GM21381 (cell line): ENCODE data around the gene CD79A.
"Not testable (repeated sequence)": the region's sequence is repeated elsewhere in the genome, so short reads cannot be mapped to it uniquely, and the experiment has no call there.

ENCODE experiments used
- ATAC-seq: cut with Tn5 transposase; IDR thresholded peaks from one replicate; pipeline ENCODE4 v1.9.1; 2021; ENCODE audit warnings: mild to moderate bottlenecking, moderate library complexity; ENCODE audit not compliant: unreplicated experiment

The CD79A gene

GRCh38 chr19:41904118-41904870, 27.2 kb downstream of the CD79A start:
- ATAC-seq: no peak

- ATAC-seq: no peak
Observed at GRCh38 chr19:41905273-41906002, 28.4 kb downstream of the CD79A start.

- no peak for ATAC-seq
Observed at GRCh38 chr19:41906271-41906670, 29.2 kb downstream of the CD79A start.

- ATAC-seq: no peak
Observed at GRCh38 chr19:41906916-41907680, 30.0 kb downstream of the CD79A start.

- ATAC-seq: no peak
Observed at GRCh38 chr19:41907994-41908615, 31.0 kb downstream of the CD79A start.

- ATAC-seq: no peak
Observed at GRCh38 chr19:41908724-41909464, 31.8 kb downstream of the CD79A start.

- ATAC-seq: no peak
Observed at GRCh38 chr19:41909706-41910105, 32.6 kb downstream of the CD79A start.

GRCh38 chr19:41910240-41910991, 33.3 kb downstream of the CD79A start:
- no peak for ATAC-seq

- no peak for ATAC-seq
Observed at GRCh38 chr19:41910992-41911888, 34.2 kb downstream of the CD79A start.

- ATAC-seq: no peak
Observed at GRCh38 chr19:41911889-41912731, 35.0 kb downstream of the CD79A start.

GRCh38 chr19:41912899-41913537, 35.9 kb downstream of the CD79A start:
- ATAC-seq: no peak

- ATAC-seq: no peak
Observed at GRCh38 chr19:41913538-41914423, 36.7 kb downstream of the CD79A start.

- not testable (repeated sequence) for ATAC-seq
Observed at GRCh38 chr19:41914424-41914834, 37.4 kb downstream of the CD79A start.

- ATAC-seq: no peak
Observed at GRCh38 chr19:41915021-41915775, 38.1 kb downstream of the CD79A start.

GRCh38 chr19:41915776-41916414, 38.8 kb downstream of the CD79A start:
- no peak for ATAC-seq
